Panc1 (cell line): Measurements from ENCODE around the gene SMC3. TPM values are rescaled to one million over a fixed set of nuclear protein-coding genes. Genes with fewer than 3 reads are reported as not detected.

Source experiments
- ATAC-seq: fragments of 200-7000 bp; cut with Tn5 transposase; 2 replicates; pipeline ENCODE4 v1.9.1; 2020; ENCODE audit warnings: mild to moderate bottlenecking, moderate library complexity
- BruUV-seq: library from RNA; stranded (reverse); fragments of 400-500 nt; replicated peaks from 2 replicates; lab custom pipeline; 2021; lab: Mats Ljungman, UMichigan
- CTCF ChIA-PET: fragments of 300-600 bp; sonication (Branson Sonifier 250); formaldehyde crosslinking; loops from one replicate; lab custom pipeline; 2022; ENCODE audit warnings: antibody characterized with exemption; lab: Charles Lee
- POLR2A ChIA-PET: fragments of 300-600 bp; sonication (Branson Sonifier 250); formaldehyde crosslinking; loops from one replicate; lab custom pipeline; 2022; ENCODE audit warnings: antibody characterized with exemption; lab: Charles Lee
- DNase-seq: peaks from one replicate; pipeline ENCODE4 v3.0.0-alpha.2; 2010; ENCODE audit warnings: low read depth, low spot score
- H3K27ac ChIP-seq: 2 replicates; pipeline ENCODE4 v1.5.1; 2011; ENCODE audit warnings: mild to moderate bottlenecking, low read length, inconsistent platforms
- H3K27me3 ChIP-seq: fragments of 200-500 bp; sonication (Bioruptor generic); 2 replicates; pipeline ENCODE4 v1.6.0; 2014; ENCODE audit warnings: low read length, inconsistent platforms; ENCODE audit not compliant: control insufficient read depth, insufficient read depth
- H3K36me3 ChIP-seq: fragments of 200-500 bp; sonication (Bioruptor generic); 2 replicates; pipeline ENCODE4 v1.5.1; 2014; ENCODE audit warnings: inconsistent platforms, mild to moderate bottlenecking, low read length, moderate library complexity; ENCODE audit not compliant: control insufficient read depth, insufficient read depth
- H3K4me1 ChIP-seq: 2 replicates; pipeline ENCODE4 v1.5.1; 2011; ENCODE audit warnings: inconsistent platforms, mild to moderate bottlenecking, low read length, moderate library complexity; ENCODE audit not compliant: control insufficient read depth, insufficient read depth
- H3K4me3 ChIP-seq, 2 experiments: 2 replicates each; pipeline ENCODE4 v1.5.1; 2011 to 2012; ENCODE audit warnings: low read depth in 2 of 2, low read length in 2 of 2, mild to moderate bottlenecking in 2 of 2, inconsistent platforms in 1 of 2, moderate library complexity in 1 of 2
- H3K9me3 ChIP-seq: fragments of 200-500 bp; sonication (Bioruptor generic); 2 replicates; pipeline ENCODE4 v1.5.1; 2014; ENCODE audit warnings: low read depth, mild to moderate bottlenecking, inconsistent platforms, low read length, moderate library complexity; ENCODE audit not compliant: control insufficient read depth, insufficient read depth
- POLR2AphosphoS5 ChIP-seq: IDR thresholded peaks from 2 replicates; pipeline ENCODE4 v1.6.1; 2012; ENCODE audit warnings: mild to moderate bottlenecking, low read depth, low read length, moderate library complexity
- REST ChIP-seq, 2 experiments: IDR thresholded peaks; 2 replicates each; pipeline ENCODE4 v1.6.1; 2011 to 2012; ENCODE audit warnings: low read depth in 2 of 2, control low read depth in 1 of 2, low read length in 1 of 2, mild to moderate bottlenecking in 1 of 2, moderate library complexity in 1 of 2; ENCODE audit not compliant: insufficient read depth in 1 of 2
- SIN3A ChIP-seq: IDR thresholded peaks from 2 replicates; pipeline ENCODE4 v1.6.1; 2012; ENCODE audit warnings: low read depth, mild to moderate bottlenecking, low read length, moderate library complexity, borderline replicate concordance; ENCODE audit not compliant: insufficient read depth
- TCF7L2 ChIP-seq: IDR thresholded peaks from 2 replicates; pipeline ENCODE4 v1.6.1; 2011; ENCODE audit warnings: mild to moderate bottlenecking, low read depth, low read length, inconsistent platforms
- in situ Hi-C: cut with HindIII; loops from 2 replicates; pipeline ENCODE4 v1.10.0; 2016; ENCODE audit warnings: low sequenced_read_pairs, low pct_unique_long_range_greater_than_20kb
- intact Hi-C: fragments of 100-400 bp; cut with micrococcal nuclease; formaldehyde crosslinking; loops from one replicate; pipeline ENCODE4 v1.10.0; 2022; ENCODE audit not compliant: unreplicated experiment
- total RNA-seq: library from RNA; stranded (reverse); gene quantifications from one replicate; pipeline ENCODE4 v1.2.1, GENCODE V29; 2021; ENCODE audit not compliant: unreplicated experiment
- TF ChIP-seq, protein P1 (sequence below): fragments of 450-650 bp; IDR thresholded peaks from 2 replicates; pipeline ENCODE4 v1.5.1; 2017; ENCODE audit warnings: mild to moderate bottlenecking

The SMC3 gene
- total RNA-seq, 1 experiment from 2014 or later: 71.2 TPM

DNA sequence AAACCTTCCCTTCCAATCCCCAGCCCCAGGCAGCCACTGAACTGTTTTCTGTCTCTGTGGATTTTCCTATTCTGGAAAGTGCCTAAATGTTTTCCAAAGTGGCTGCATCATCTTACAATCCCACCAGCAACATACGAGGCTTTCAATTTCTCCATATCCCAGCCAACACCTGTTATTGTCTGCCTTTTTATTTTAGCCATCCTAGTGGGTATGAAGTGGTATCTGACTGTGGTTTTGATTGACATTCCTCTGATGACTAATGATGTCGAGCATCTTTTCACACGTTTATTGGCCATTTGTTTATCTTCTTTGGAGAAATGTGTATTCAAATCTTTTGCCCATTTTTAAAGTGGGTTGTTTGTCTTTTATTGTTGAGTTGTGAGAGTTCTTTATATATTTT, 6.2 kb upstream of the SMC3 start:
- ATAC-seq: no peak
- H3K27ac ChIP-seq: no peak overlapping the region
- no peaks in the 10 kb centered on the region for H3K27me3 ChIP-seq
- TF ChIP-seq SIN3A: no peak
- TF ChIP-seq TCF7L2: no peak
- no peak for TF ChIP-seq POLR2AphosphoS5
- TF ChIP-seq, protein P1, sequence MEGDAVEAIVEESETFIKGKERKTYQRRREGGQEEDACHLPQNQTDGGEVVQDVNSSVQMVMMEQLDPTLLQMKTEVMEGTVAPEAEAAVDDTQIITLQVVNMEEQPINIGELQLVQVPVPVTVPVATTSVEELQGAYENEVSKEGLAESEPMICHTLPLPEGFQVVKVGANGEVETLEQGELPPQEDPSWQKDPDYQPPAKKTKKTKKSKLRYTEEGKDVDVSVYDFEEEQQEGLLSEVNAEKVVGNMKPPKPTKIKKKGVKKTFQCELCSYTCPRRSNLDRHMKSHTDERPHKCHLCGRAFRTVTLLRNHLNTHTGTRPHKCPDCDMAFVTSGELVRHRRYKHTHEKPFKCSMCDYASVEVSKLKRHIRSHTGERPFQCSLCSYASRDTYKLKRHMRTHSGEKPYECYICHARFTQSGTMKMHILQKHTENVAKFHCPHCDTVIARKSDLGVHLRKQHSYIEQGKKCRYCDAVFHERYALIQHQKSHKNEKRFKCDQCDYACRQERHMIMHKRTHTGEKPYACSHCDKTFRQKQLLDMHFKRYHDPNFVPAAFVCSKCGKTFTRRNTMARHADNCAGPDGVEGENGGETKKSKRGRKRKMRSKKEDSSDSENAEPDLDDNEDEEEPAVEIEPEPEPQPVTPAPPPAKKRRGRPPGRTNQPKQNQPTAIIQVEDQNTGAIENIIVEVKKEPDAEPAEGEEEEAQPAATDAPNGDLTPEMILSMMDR: no peak
- TF ChIP-seq REST (IDR thresholded peaks at IDR 0.05; ENCODE audit: insufficient read depth in 1 of 2, low read depth in 2 of 2, low read length in 1 of 2): no peak
- in situ Hi-C loops: no loop called here
- no peaks in the 10 kb centered on the region for H3K36me3 ChIP-seq
- no peak for DNase-seq
- H3K9me3 ChIP-seq: no peaks in the 10 kb centered on the region
- BruUV-seq: no TSS peak
- H3K4me3 ChIP-seq: no peak overlapping the region
- CTCF ChIA-PET: no interaction called here
- intact Hi-C loops: no loop called here
- H3K4me1 ChIP-seq: no peaks in the 10 kb centered on the region
- POLR2A ChIA-PET: no interaction called here

GRCh38 chr10:110562348-110562747, 5.1 kb upstream of the SMC3 start:
- Histone ChIP-seq H3K27ac (no peak overlapping the region), H3K4me1 (0 out of 2 replicates have a peak, but pooled peaks cover 6% of the 10 kb centered on the region), H3K9me3 (no peaks in the 10 kb centered on the region), H3K4me3 (no peak overlapping the region), H3K36me3 (no peaks in the 10 kb centered on the region), H3K27me3 (no peaks in the 10 kb centered on the region)
- DNase-seq: no peak
- intact Hi-C loops (no loop called here), in situ Hi-C loops (no loop called here)
- no peak for ATAC-seq
- ChIA-PET CTCF (no interaction called here), POLR2A (no interaction called here)
- no peak for TF ChIP-seq POLR2AphosphoS5
- TF ChIP-seq TCF7L2: no peak
- TF ChIP-seq REST (IDR thresholded peaks at IDR 0.05; ENCODE audit: insufficient read depth in 1 of 2, low read depth in 2 of 2, low read length in 1 of 2): no peak
- TF ChIP-seq, protein P1: no peak
- TF ChIP-seq SIN3A: no peak
- no TSS peak for BruUV-seq
